SU-DHL-6 (cell line): ENCODE data around the gene HHLA2.

Experiments used
- H2AFZ ChIP-seq: fragments of 200-600 bp; sonication (generic); 2 replicates; pipeline ENCODE4 v1.6.1; 2014; ENCODE audit warnings: low read depth, mild to moderate bottlenecking, moderate library complexity, mixed read lengths, antibody characterized with exemption, low read length; ENCODE audit not compliant: severe bottlenecking
- H3F3A ChIP-seq: fragments of 200-600 bp; shearing (Covaris generic); 2 replicates; pipeline ENCODE4 v1.6.0; 2016; ENCODE audit warnings: antibody characterized with exemption, mild to moderate bottlenecking; ENCODE audit not compliant: insufficient read depth
- H3K27ac ChIP-seq: fragments of 200-600 bp; sonication (generic); 2 replicates; pipeline ENCODE4 v1.5.1; 2016; ENCODE audit warnings: low read depth, mild to moderate bottlenecking, low read length, moderate library complexity, mixed read lengths
- H3K27me3 ChIP-seq: fragments of 200-600 bp; sonication (generic), shearing (Covaris generic); 2 replicates; pipeline ENCODE4 v1.6.0; 2014; ENCODE audit warnings: mild to moderate bottlenecking, low read length
- H3K36me3 ChIP-seq: fragments of 200-600 bp; sonication (generic); 2 replicates; pipeline ENCODE4 v1.6.1; 2014; ENCODE audit warnings: mild to moderate bottlenecking, low read length, mixed read lengths
- H3K4me2 ChIP-seq: fragments of 300-600, 200-600 bp; shearing (Covaris generic), sonication (generic); 2 replicates; pipeline ENCODE4 v1.6.0; 2014; ENCODE audit warnings: low read length, low read depth, mild to moderate bottlenecking; ENCODE audit not compliant: poor library complexity, severe bottlenecking
- H3K4me3 ChIP-seq: fragments of 200-600 bp; sonication (generic); 2 replicates; pipeline ENCODE4 v1.5.1; 2014; ENCODE audit warnings: antibody characterized with exemption, low read length, mild to moderate bottlenecking, mixed read lengths; ENCODE audit not compliant: insufficient read depth, poor library complexity, severe bottlenecking
- H3K79me2 ChIP-seq: fragments of 200-600 bp; sonication (generic); 2 replicates; pipeline ENCODE4 v1.6.1; 2014; ENCODE audit warnings: mild to moderate bottlenecking, low read length, moderate library complexity; ENCODE audit not compliant: insufficient read depth
- H3K9ac ChIP-seq: fragments of 200-600 bp; sonication (generic); 2 replicates; pipeline ENCODE4 v1.7.0; 2014; ENCODE audit warnings: mild to moderate bottlenecking, low read length
- H3K9me2 ChIP-seq: fragments of 200-600 bp; sonication (generic); replicated peaks from 2 replicates; pipeline ENCODE4 v1.6.1; 2014; ENCODE audit warnings: low read length; ENCODE audit not compliant: insufficient read depth
- H3K9me3 ChIP-seq: fragments of 200-600 bp; sonication (generic); 2 replicates; pipeline ENCODE4 v1.6.1; 2014; ENCODE audit warnings: low read length, mixed read lengths; ENCODE audit not compliant: insufficient read depth
- H4K20me1 ChIP-seq: fragments of 200-600 bp; sonication (generic); 2 replicates; pipeline ENCODE4 v1.6.1; 2014; ENCODE audit warnings: low read depth, mild to moderate bottlenecking, antibody characterized with exemption, low read length, moderate library complexity, mixed read lengths
- CTCF ChIP-seq: fragments of 200-600 bp; sonication (generic); IDR thresholded peaks from one replicate; pipeline ENCODE4 v1.5.1; 2017; ENCODE audit warnings: antibody characterized with exemption, mild to moderate bottlenecking, low read length, moderate library complexity; ENCODE audit not compliant: insufficient read depth, poor library complexity, severe bottlenecking
- EZH2phosphoT487 ChIP-seq: fragments of 200-600 bp; sonication (generic), shearing (Covaris generic); conservative IDR thresholded peaks from 2 replicates; pipeline ENCODE4 v1.6.1; 2018; ENCODE audit warnings: mild to moderate bottlenecking, antibody characterized with exemption, low read length, moderate library complexity, mixed read lengths

HHLA2 gene

GRCh38 chr3:108312656-108313055 lies 16.3 kb downstream of the HHLA2 start:
- Histone ChIP-seq H2AFZ (no peak overlapping the region), H3K36me3 (no peaks in the 10 kb centered on the region), H3K27ac (no peak overlapping the region), H3K9ac (no peak overlapping the region), H3K4me2 (no peak overlapping the region), H3K4me3 (no peak overlapping the region), H4K20me1 (no peaks in the 10 kb centered on the region), H3K9me2 (no peaks in the 10 kb centered on the region), H3K27me3 (no peaks in the 10 kb centered on the region), H3K79me2 (no peaks in the 10 kb centered on the region), H3F3A (no peaks in the 10 kb centered on the region), H3K9me3 (no peaks in the 10 kb centered on the region)
- TF ChIP-seq EZH2phosphoT487: no peak
- no peak for TF ChIP-seq CTCF

GRCh38 chr3:108315767-108316301 lies 19.5 kb downstream of the HHLA2 start:
- H3F3A ChIP-seq: no peaks in the 10 kb centered on the region
- H3K27ac ChIP-seq: no peak overlapping the region
- no peaks in the 10 kb centered on the region for H4K20me1 ChIP-seq
- no peak overlapping the region for H3K4me3 ChIP-seq
- H3K9me2 ChIP-seq: no peaks in the 10 kb centered on the region
- no peak overlapping the region for H3K9ac ChIP-seq
- TF ChIP-seq EZH2phosphoT487 (no peak), CTCF (no peak)
- H2AFZ ChIP-seq: no peak overlapping the region
- H3K4me2 ChIP-seq: no peak overlapping the region
- no peaks in the 10 kb centered on the region for H3K79me2 ChIP-seq
- H3K9me3 ChIP-seq: no peaks in the 10 kb centered on the region
- H3K36me3 ChIP-seq: no peaks in the 10 kb centered on the region
- H3K27me3 ChIP-seq: no peaks in the 10 kb centered on the region

- H3K9me3 ChIP-seq: no peaks in the 10 kb centered on the region
- no peak overlapping the region for H3K4me2 ChIP-seq
Observed at GRCh38 chr3:108319428-108320082, 23.2 kb downstream of the HHLA2 start.

More at GRCh38 chr3:108319428-108320082, 23.2 kb downstream of the HHLA2 start:
- Histone ChIP-seq H3K27me3 (no peaks in the 10 kb centered on the region), H3K4me3 (no peak overlapping the region), H4K20me1 (no peaks in the 10 kb centered on the region), H3K27ac (no peak overlapping the region), H3K79me2 (no peaks in the 10 kb centered on the region), H3K9me2 (no peaks in the 10 kb centered on the region), H2AFZ (no peak overlapping the region), H3K9ac (no peak overlapping the region), H3F3A (no peaks in the 10 kb centered on the region), H3K36me3 (no peaks in the 10 kb centered on the region)
- no peak for TF ChIP-seq CTCF
- no peak for TF ChIP-seq EZH2phosphoT487
